Measurements from ENCODE around the gene JADE2.

DNA sequence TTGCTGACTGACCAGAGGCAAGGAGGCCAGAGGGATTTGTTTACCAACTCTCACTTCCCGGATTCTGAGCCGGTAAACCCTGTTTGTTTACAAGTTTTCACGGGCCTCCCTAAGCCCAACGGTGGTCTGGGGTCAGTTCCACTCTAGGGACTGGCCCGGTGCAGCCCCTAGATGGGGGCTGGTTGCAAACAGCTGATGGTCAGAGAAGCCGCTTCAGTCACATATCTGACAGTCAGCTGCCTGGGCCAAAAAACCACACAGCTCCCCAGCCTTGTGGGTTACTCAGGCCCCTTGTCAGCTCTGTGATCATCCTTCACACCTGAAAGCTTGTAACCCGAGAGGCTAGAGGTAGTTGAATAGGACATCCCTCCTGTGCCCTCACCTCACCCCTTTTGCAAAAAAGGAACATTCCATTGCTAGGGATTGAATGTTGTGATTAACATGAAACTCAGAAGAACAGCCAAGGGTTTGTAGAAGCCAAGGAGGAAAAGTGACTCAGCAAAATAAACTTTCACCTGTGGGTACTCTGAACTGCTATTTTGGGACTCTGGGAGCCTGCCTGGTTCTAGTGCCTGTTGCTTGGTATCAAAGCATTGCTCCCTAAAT is 66.8 kb downstream of the JADE2 start:
- no peak for TF ChIP-seq POLR2A (IDR thresholded peaks at IDR 0.05)
- TF ChIP-seq CTCF (IDR thresholded peaks at IDR 0.05) = no peak
